SK-N-SH (cell line): ENCODE data around the gene TFPI. TPM values are rescaled to one million over a fixed set of nuclear protein-coding genes. Genes with fewer than 3 reads are reported as not detected.

ENCODE experiments used
- CTCF ChIA-PET: fragments of 300-600, 350-600 bp; formaldehyde crosslinking; extraction: SDS; loops from one replicate; lab custom pipeline; 2021; lab: Yijun Ruan, JAX
- POLR2A ChIA-PET: fragments of 350-600 bp; sonication (Branson Sonifier 250); formaldehyde crosslinking; extraction: SDS; loops from one replicate; lab custom pipeline; 2020; ENCODE audit warnings: antibody characterized with exemption, inconsistent platforms; lab: Yijun Ruan, JAX
- DNase-seq: peaks from one replicate; pipeline ENCODE4 v3.0.0; 2012
- H2AFZ ChIP-seq: fragments of 200-600 bp; sonication (generic); 2 replicates; pipeline ENCODE4 v1.8.1; 2016; ENCODE audit warnings: antibody characterized with exemption, mild to moderate bottlenecking, low read depth
- H3F3A ChIP-seq: fragments of 200-600 bp; sonication (generic); replicated peaks from 2 replicates; pipeline ENCODE3; 2016; ENCODE audit warnings: antibody characterized with exemption, mild to moderate bottlenecking; ENCODE audit not compliant: insufficient read depth
- H3K27ac ChIP-seq, 2 experiments: fragments of 200-500 bp in 1 of 2; fragments of 200-600 bp in 1 of 2; sonication (Bioruptor generic) in 1 of 2; sonication (generic), shearing (Covaris generic) in 1 of 2; 2 replicates each; pipeline versions ENCODE4 v1.5.1 to v1.6.1; 2014 to 2016; ENCODE audit warnings: low read depth in 2 of 2, inconsistent platforms in 1 of 2, low read length in 1 of 2, mild to moderate bottlenecking in 1 of 2, mixed read lengths in 1 of 2
- H3K27me3 ChIP-seq: fragments of 200-600 bp; sonication (generic), shearing (Covaris generic); 2 replicates; pipeline ENCODE4 v1.6.1; 2016; ENCODE audit warnings: mixed run types; ENCODE audit not compliant: insufficient read depth
- H3K36me3 ChIP-seq, 2 experiments: fragments of 200-500 bp in 1 of 2; fragments of 200-600 bp in 1 of 2; sonication (Bioruptor generic) in 1 of 2; sonication (generic) in 1 of 2; replicated peaks in 1 of 2; 2 replicates each; pipeline versions ENCODE3 to v1.5.1; 2014 to 2016; ENCODE audit warnings: low read length in 1 of 2, mild to moderate bottlenecking in 1 of 2; ENCODE audit not compliant: insufficient read depth in 2 of 2, control insufficient read depth in 1 of 2
- H3K4me1 ChIP-seq, 2 experiments: fragments of 200-500 bp in 1 of 2; fragments of 200-600 bp in 1 of 2; sonication (Bioruptor generic) in 1 of 2; sonication (generic), shearing (Covaris generic) in 1 of 2; 2 replicates each; pipeline versions ENCODE4 v1.5.1 to v1.6.1; 2014 to 2016; ENCODE audit warnings: low read depth in 1 of 2, low read length in 1 of 2, mixed run types in 1 of 2; ENCODE audit not compliant: insufficient read depth in 2 of 2, control insufficient read depth in 1 of 2
- H3K4me2 ChIP-seq: fragments of 200-600 bp; sonication (generic), shearing (Covaris generic); 2 replicates; pipeline ENCODE4 v1.6.1; 2017; ENCODE audit warnings: mixed run types
- H3K4me3 ChIP-seq, 2 experiments: fragments of 200-500 bp in 1 of 2; fragments of 200-600 bp in 1 of 2; sonication (Bioruptor generic) in 1 of 2; sonication (generic), shearing (Covaris generic) in 1 of 2; 2 replicates each; pipeline versions ENCODE4 v1.5.1 to v1.8.1; 2014 to 2016; ENCODE audit warnings: low read depth in 2 of 2, inconsistent platforms in 1 of 2, low read length in 1 of 2, mild to moderate bottlenecking in 1 of 2, mixed read lengths in 1 of 2, moderate library complexity in 1 of 2
- H3K79me2 ChIP-seq: fragments of 200-600 bp; sonication (generic); 2 replicates; pipeline ENCODE4 v1.8.1; 2017; ENCODE audit warnings: mild to moderate bottlenecking; ENCODE audit not compliant: insufficient read depth
- H3K9ac ChIP-seq: fragments of 200-600 bp; sonication (generic); 2 replicates; pipeline ENCODE4 v1.6.1; 2017; ENCODE audit warnings: mixed run types
- H3K9me2 ChIP-seq: fragments of 200-600 bp; sonication (generic); 2 replicates; pipeline ENCODE4 v1.6.1; 2017; ENCODE audit warnings: mixed run types
- H3K9me3 ChIP-seq: fragments of 200-600 bp; sonication (generic); 2 replicates; pipeline ENCODE4 v1.6.1; 2017; ENCODE audit warnings: mixed run types, mild to moderate bottlenecking, moderate library complexity
- H4K20me1 ChIP-seq: fragments of 200-600 bp; sonication (generic); 2 replicates; pipeline ENCODE4 v1.6.1; 2017; ENCODE audit warnings: mild to moderate bottlenecking, mixed run types; ENCODE audit not compliant: insufficient read depth
- CHD2 ChIP-seq: fragments of 150-350 bp; IDR thresholded peaks from 2 replicates; pipeline ENCODE4 v1.6.1; 2018; ENCODE audit warnings: low read length; ENCODE audit not compliant: partially characterized antibody
- CTCF ChIP-seq: fragments of 200-600 bp; sonication (generic); IDR thresholded peaks from 2 replicates; pipeline ENCODE4 v1.6.1; 2017; ENCODE audit warnings: antibody characterized with exemption, mild to moderate bottlenecking, moderate library complexity
- EZH2phosphoT487 ChIP-seq: fragments of 200-600 bp; sonication (generic); IDR thresholded peaks from 2 replicates; pipeline ENCODE4 v1.6.1; 2017; ENCODE audit warnings: low read depth, mixed run types, mild to moderate bottlenecking, antibody characterized with exemption, moderate library complexity, borderline replicate concordance
- GATA2 ChIP-seq: sonication (generic); formaldehyde crosslinking; IDR thresholded peaks from 2 replicates; pipeline ENCODE4 v1.5.0; 2020; ENCODE audit warnings: mild to moderate bottlenecking, missing genetic modification reagents
- IRF3 ChIP-seq: fragments of 150-350 bp; IDR thresholded peaks from 2 replicates; pipeline ENCODE4 v1.6.1; 2016; ENCODE audit warnings: mild to moderate bottlenecking, low read depth, low read length
- JUND ChIP-seq: IDR thresholded peaks from 2 replicates; pipeline ENCODE4 v1.4.0; 2012
- MEF2A ChIP-seq: IDR thresholded peaks from 2 replicates; pipeline ENCODE4 v1.4.0; 2012; ENCODE audit warnings: low read depth, borderline replicate concordance
- NFIC ChIP-seq: IDR thresholded peaks from 2 replicates; pipeline ENCODE4 v1.4.0; 2012; ENCODE audit warnings: borderline replicate concordance
- REST ChIP-seq: IDR thresholded peaks from 2 replicates; pipeline ENCODE4 v1.6.1; 2012; ENCODE audit warnings: mild to moderate bottlenecking, low read depth, low read length, moderate library complexity
- RFX5 ChIP-seq: IDR thresholded peaks from 2 replicates; pipeline ENCODE4 v1.6.1; 2012; ENCODE audit warnings: mild to moderate bottlenecking, improper control_type of control experiment, low read length
- SIN3A ChIP-seq: IDR thresholded peaks from 2 replicates; pipeline ENCODE4 v1.6.1; 2012; ENCODE audit warnings: low read depth, mild to moderate bottlenecking, low read length, moderate library complexity, borderline replicate concordance
- SMC3 ChIP-seq: IDR thresholded peaks from 2 replicates; pipeline ENCODE4 v1.6.1; 2012; ENCODE audit warnings: low read depth, low read length, improper control_type of control experiment
- TAF1 ChIP-seq: IDR thresholded peaks from 2 replicates; pipeline ENCODE4 v1.6.1; 2012; ENCODE audit warnings: low read depth, mild to moderate bottlenecking, low read length, moderate library complexity, borderline replicate concordance
- TEAD4 ChIP-seq: IDR thresholded peaks from 2 replicates; pipeline ENCODE4 v1.4.0; 2012; ENCODE audit warnings: mild to moderate bottlenecking, borderline replicate concordance; ENCODE audit not compliant: insufficient read depth
- USF1 ChIP-seq: IDR thresholded peaks from 2 replicates; pipeline ENCODE4 v1.4.0; 2012; ENCODE audit warnings: low read depth, borderline replicate concordance
- USF2 ChIP-seq: fragments of 150-350 bp; IDR thresholded peaks from 2 replicates; pipeline ENCODE4 v1.6.1; 2017; ENCODE audit warnings: antibody characterized with exemption, low read length, low read depth, borderline replicate concordance
- WGBS: methylation state at CpG from one replicate; pipeline ENCODE4 v1.1.6; 2017; ENCODE audit warnings: low lambda C conversion rate; 5-methylcytosine and 5-hydroxymethylcytosine counted together
- polyA plus RNA-seq, 3 experiments: library from polyadenylated mRNA; depleted of rRNA; stranded (reverse); fragments of >200 nt; gene quantifications; 2 replicates each; pipeline ENCODE4 v1.2.3, GENCODE V29; 2012

TFPI gene
- polyA plus RNA-seq, 1 of the 3 experiments (the other 2 are of a cell fraction): 2.1 TPM

- TF ChIP-seq NFIC (no peak), SIN3A (no peak), JUND (no peak), USF2 (no peak), USF1 (no peak), RFX5 (no peak), EZH2phosphoT487 (no peak)
- H3F3A ChIP-seq: peaks cover 4% of the 10 kb centered on the region
- ChIA-PET CTCF (interaction anchor here (0.7 to 2.0 kb wide), 3 partner anchors 9 to 614 kb away, joined by 3 to 5 read pairs (median 4); no protein-coding TSS in a partner anchor), POLR2A (no interaction called here)
- H3K4me1 ChIP-seq: peaks cover 0 to 7% of the 10 kb centered on the region in 2 experiments; a peak in 1 of 4 replicates
- H3K36me3 ChIP-seq: no peaks in the 10 kb centered on the region
- no peaks in the 10 kb centered on the region for H3K27me3 ChIP-seq
- DNase-seq: no peak
- no peaks in the 10 kb centered on the region for H4K20me1 ChIP-seq
- H3K4me3 ChIP-seq: no peak overlapping the region
- H3K9me2 ChIP-seq: no peaks in the 10 kb centered on the region
- no peak overlapping the region for H3K27ac ChIP-seq
- no peaks in the 10 kb centered on the region for H3K79me2 ChIP-seq
- H3K9me3 ChIP-seq: no peaks in the 10 kb centered on the region
- H3K9ac ChIP-seq: no peak overlapping the region
- no peak overlapping the region for H3K4me2 ChIP-seq
- H2AFZ ChIP-seq: no peak overlapping the region
Measured at GRCh38 chr2:187477051-187477450, 77.2 kb downstream of the TFPI start.

- Histone ChIP-seq H3K4me3 (no peak overlapping the region), H3K79me2 (no peaks in the 10 kb centered on the region), H2AFZ (no peak overlapping the region), H4K20me1 (no peaks in the 10 kb centered on the region), H3K27ac (no peak overlapping the region), H3K4me1 (peaks cover 0 to 7% of the 10 kb centered on the region in 2 experiments; a peak in 1 of 4 replicates), H3F3A (peaks cover 4% of the 10 kb centered on the region), H3K4me2 (no peak overlapping the region), H3K27me3 (no peaks in the 10 kb centered on the region), H3K9ac (no peak overlapping the region), H3K9me3 (no peaks in the 10 kb centered on the region), H3K36me3 (no peaks in the 10 kb centered on the region), H3K9me2 (no peaks in the 10 kb centered on the region)
- DNase-seq: no peak
- CTCF ChIA-PET: interaction anchor here (1.0 to 2.0 kb wide), 3 partner anchors 24 to 634 kb away, joined by 3 to 5 read pairs (median 4); no protein-coding TSS in a partner anchor
- POLR2A ChIA-PET: no interaction called here
- 70% methylated on average over 2 of the region's 2 CpGs for WGBS
- TF ChIP-seq SMC3 (no peak), IRF3 (no peak), CHD2 (no peak), MEF2A (no peak), CTCF (no peak), TEAD4 (no peak), USF2 (no peak), TAF1 (no peak), GATA2 (CRISPR knock-in tag) (no peak), JUND (no peak), REST (no peak)
Measured at GRCh38 chr2:187475499-187476248, 78.6 kb downstream of the TFPI start.
